ENCODE results near the gene TAS1R1. TPM values are rescaled to one million over a fixed set of nuclear protein-coding genes. Genes with fewer than 3 reads are reported as not detected.

TAS1R1 gene
- total RNA-seq, 1 donor from 2014 or later = not detected

- no peak overlapping the region for H3K4me3 ChIP-seq (ENCODE audit: low read depth, low read length)
- no peaks in the 10 kb centered on the region for H3K27me3 ChIP-seq (ENCODE audit: control insufficient read depth, insufficient read depth, low read length)
- peaks cover 4% of the 10 kb centered on the region for H3K36me3 ChIP-seq (ENCODE audit: control insufficient read depth, insufficient read depth, low read length)
- TF ChIP-seq, protein P1, sequence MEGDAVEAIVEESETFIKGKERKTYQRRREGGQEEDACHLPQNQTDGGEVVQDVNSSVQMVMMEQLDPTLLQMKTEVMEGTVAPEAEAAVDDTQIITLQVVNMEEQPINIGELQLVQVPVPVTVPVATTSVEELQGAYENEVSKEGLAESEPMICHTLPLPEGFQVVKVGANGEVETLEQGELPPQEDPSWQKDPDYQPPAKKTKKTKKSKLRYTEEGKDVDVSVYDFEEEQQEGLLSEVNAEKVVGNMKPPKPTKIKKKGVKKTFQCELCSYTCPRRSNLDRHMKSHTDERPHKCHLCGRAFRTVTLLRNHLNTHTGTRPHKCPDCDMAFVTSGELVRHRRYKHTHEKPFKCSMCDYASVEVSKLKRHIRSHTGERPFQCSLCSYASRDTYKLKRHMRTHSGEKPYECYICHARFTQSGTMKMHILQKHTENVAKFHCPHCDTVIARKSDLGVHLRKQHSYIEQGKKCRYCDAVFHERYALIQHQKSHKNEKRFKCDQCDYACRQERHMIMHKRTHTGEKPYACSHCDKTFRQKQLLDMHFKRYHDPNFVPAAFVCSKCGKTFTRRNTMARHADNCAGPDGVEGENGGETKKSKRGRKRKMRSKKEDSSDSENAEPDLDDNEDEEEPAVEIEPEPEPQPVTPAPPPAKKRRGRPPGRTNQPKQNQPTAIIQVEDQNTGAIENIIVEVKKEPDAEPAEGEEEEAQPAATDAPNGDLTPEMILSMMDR (IDR thresholded peaks at IDR 0.05; ENCODE audit: insufficient read depth, low read length, poor library complexity, severe bottlenecking) = no peak
- DNase-seq (ENCODE audit: low read depth) = no peak
Observed at GRCh38 chr1:6586404-6586816, 31.3 kb downstream of the TAS1R1 start.

- no peaks in the 10 kb centered on the region for H3K27me3 ChIP-seq (ENCODE audit: control insufficient read depth, insufficient read depth, low read length)
- peaks cover 5% of the 10 kb centered on the region for H3K36me3 ChIP-seq (ENCODE audit: control insufficient read depth, insufficient read depth, low read length)
- TF ChIP-seq, protein P1 (IDR thresholded peaks at IDR 0.05; ENCODE audit: insufficient read depth, low read length, poor library complexity, severe bottlenecking) = no peak
- DNase-seq (ENCODE audit: low read depth) = no peak
- no peak overlapping the region for H3K4me3 ChIP-seq (ENCODE audit: low read depth, low read length)
Observed at GRCh38 chr1:6587261-6588005, 32.3 kb downstream of the TAS1R1 start.

GRCh38 chr1:6588128-6588892, 33.2 kb downstream of the TAS1R1 start:
- H3K4me3 ChIP-seq (ENCODE audit: low read depth, low read length) = no peak overlapping the region
- H3K36me3 ChIP-seq (ENCODE audit: control insufficient read depth, insufficient read depth, low read length) = peaks cover 7% of the 10 kb centered on the region
- no peaks in the 10 kb centered on the region for H3K27me3 ChIP-seq (ENCODE audit: control insufficient read depth, insufficient read depth, low read length)
- no peak for DNase-seq (ENCODE audit: low read depth)
- TF ChIP-seq, protein P1 (IDR thresholded peaks at IDR 0.05; ENCODE audit: insufficient read depth, low read length, poor library complexity, severe bottlenecking) = no peak

DNA sequence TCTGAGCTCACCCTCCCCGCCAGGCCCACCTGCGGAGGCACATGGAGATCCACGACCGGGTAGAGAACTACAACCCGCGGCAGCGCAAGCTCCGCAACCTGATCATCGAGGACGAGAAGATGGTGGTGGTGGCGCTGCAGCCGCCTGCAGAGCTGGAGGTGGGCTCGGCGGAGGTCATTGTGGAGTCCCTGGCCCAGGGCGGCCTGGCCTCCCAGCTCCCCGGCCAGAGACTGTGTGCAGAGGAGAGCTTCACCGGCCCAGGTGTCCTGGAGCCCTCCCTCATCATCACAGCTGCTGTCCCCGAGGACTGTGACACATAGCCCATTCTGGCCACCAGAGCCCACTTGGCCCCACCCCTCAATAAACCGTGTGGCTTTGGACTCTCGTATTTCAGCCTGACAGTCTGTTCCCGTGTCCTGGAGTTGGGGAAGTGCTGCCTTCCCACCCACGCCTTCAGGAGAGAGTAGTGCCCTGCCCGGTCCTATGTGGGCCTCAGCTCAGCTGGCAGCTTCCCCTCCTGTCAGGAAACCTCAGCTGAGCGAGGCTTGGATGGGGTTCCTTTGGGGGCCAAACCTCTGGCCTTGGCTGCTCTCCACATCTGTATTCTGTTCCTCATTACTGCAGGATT, 33.9 kb downstream of the TAS1R1 start:
- H3K36me3 ChIP-seq (ENCODE audit: control insufficient read depth, insufficient read depth, low read length) = peaks cover 7% of the 10 kb centered on the region
- no peak overlapping the region for H3K4me3 ChIP-seq (ENCODE audit: low read depth, low read length)
- no peaks in the 10 kb centered on the region for H3K27me3 ChIP-seq (ENCODE audit: control insufficient read depth, insufficient read depth, low read length)
- TF ChIP-seq, protein P1 (IDR thresholded peaks at IDR 0.05; ENCODE audit: insufficient read depth, low read length, poor library complexity, severe bottlenecking) = no peak
- no peak for DNase-seq (ENCODE audit: low read depth)

DNA sequence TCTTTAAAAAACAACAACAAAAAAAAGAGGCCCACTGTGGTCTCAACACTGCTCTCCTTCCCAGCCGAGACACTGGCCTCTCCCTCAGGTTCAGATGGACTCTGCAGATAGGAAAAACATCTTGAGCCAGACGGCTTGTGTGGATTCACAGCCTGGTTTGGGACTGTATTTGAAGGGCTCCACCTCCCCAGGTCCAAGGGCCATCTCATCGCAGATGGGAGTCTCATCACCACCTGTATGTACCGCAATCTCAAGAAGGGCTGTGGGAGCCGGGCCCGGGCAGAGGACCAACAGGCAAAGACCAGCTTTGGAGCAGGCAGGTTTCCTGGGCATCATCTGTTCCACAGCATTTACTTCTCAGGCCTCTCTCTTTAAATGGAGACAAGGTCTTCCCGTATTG, 34.9 kb downstream of the TAS1R1 start:
- Histone ChIP-seq H3K36me3 (ENCODE audit: control insufficient read depth, insufficient read depth, low read length) (peaks cover 7% of the 10 kb centered on the region), H3K27me3 (ENCODE audit: control insufficient read depth, insufficient read depth, low read length) (no peaks in the 10 kb centered on the region), H3K4me3 (ENCODE audit: low read depth, low read length) (no peak overlapping the region)
- TF ChIP-seq, protein P1 (IDR thresholded peaks at IDR 0.05; ENCODE audit: insufficient read depth, low read length, poor library complexity, severe bottlenecking) = no peak
- no peak for DNase-seq (ENCODE audit: low read depth)

Measured in kidney epithelial cell (primary cell).